ENCODE measurements around the gene CDH13. TPM values are rescaled to one million over a fixed set of nuclear protein-coding genes. Genes with fewer than 3 reads are reported as not detected.

Gene CDH13
- total and polyA plus RNA-seq, 2 donors (not counting 3 experiments of a cell fraction or from before 2014, with no cell fraction given): 96.6 to 124 TPM

- ChIA-PET CTCF (interaction anchor here (0.8 to 2.0 kb wide), 7 partner anchors 10 to 230 kb away, joined by 3 to 6 read pairs (median 3); no protein-coding TSS in a partner anchor), POLR2A (no interaction called here)
- no peaks in the 10 kb centered on the region for H3K36me3 ChIP-seq (ENCODE audit: control insufficient read depth in 2 of 2, extremely low read depth in 1 of 2, insufficient read depth in 2 of 2, low read length in 2 of 2)
- no peaks in the 10 kb centered on the region for H3K9me1 ChIP-seq (replicated peaks; ENCODE audit: control insufficient read depth, extremely low read depth, insufficient read depth, low read length)
- peak; percentile 76 for DNase-seq (ENCODE audit: low read depth, low spot score)
- intact Hi-C loops (cut with micrococcal nuclease) (no loop called here), dilution Hi-C loops (cut with MboI; ENCODE audit: extremely low pct_ligation_motif_present, low sequenced_read_pairs) (no loop called here)
- peak; percentile 52 for FAIRE-seq
- no peaks in the 10 kb centered on the region for H3K9me3 ChIP-seq (replicated peaks; ENCODE audit: control insufficient read depth, insufficient read depth, low read length)
- H3K4me3 ChIP-seq (replicated peaks in 1 of 3; ENCODE audit: insufficient read depth in 1 of 3, low read depth in 1 of 3, low read length in 3 of 3): peak overlapping the region in 1 of 3 experiments; percentile 31
- H4K20me1 ChIP-seq (replicated peaks; ENCODE audit: control insufficient read depth, extremely low read depth, insufficient read depth, low read length): no peaks in the 10 kb centered on the region
- H3K4me1 ChIP-seq (ENCODE audit: control insufficient read depth, extremely low read depth, insufficient read depth, low read length): peaks cover 42% of the 10 kb centered on the region
- no peaks in the 10 kb centered on the region for H3K27me3 ChIP-seq (ENCODE audit: control insufficient read depth in 2 of 2, insufficient read depth in 2 of 2, low read length in 2 of 2)
- H3K79me2 ChIP-seq (ENCODE audit: control insufficient read depth, insufficient read depth, low read length): no peaks in the 10 kb centered on the region
- TF ChIP-seq POLR2A (IDR thresholded peaks at IDR 0.05; ENCODE audit: low read depth, low read length) (no peak), GATA2 (IDR thresholded peaks at IDR 0.05; ENCODE audit: insufficient read depth, insufficient read length, low read depth, low read length) (no peak), FOS (IDR thresholded peaks at IDR 0.05; ENCODE audit: borderline replicate concordance, insufficient read depth, low read length) (no peak), CTCF (IDR thresholded peaks at IDR 0.05; ENCODE audit: extremely low read depth in 1 of 2, insufficient read depth in 1 of 2, low read depth in 1 of 2, low read length in 2 of 2) (no peak), POLR2AphosphoS5 (IDR thresholded peaks at IDR 0.05; ENCODE audit: insufficient read depth, low read depth, low read length) (no peak), JUN (IDR thresholded peaks at IDR 0.05; ENCODE audit: borderline replicate concordance, insufficient read depth, insufficient read length, low read depth) (no peak), MAX (IDR thresholded peaks at IDR 0.05; ENCODE audit: insufficient read depth, insufficient read length) (no peak), EZH2 (IDR thresholded peaks at IDR 0.05; ENCODE audit: borderline replicate concordance, low read depth, low read length, severe bottlenecking) (no peak), MYC (IDR thresholded peaks at IDR 0.05; ENCODE audit: low read depth, low read length) (no peak)
- peak overlapping the region; percentile 76 for H3K4me2 ChIP-seq (ENCODE audit: insufficient read depth, low read length)
- BruUV-seq (replicated peaks): no TSS peak
- peak overlapping the region; percentile 38 for H3K27ac ChIP-seq (ENCODE audit: insufficient read depth, low read depth, low read length)
- peak overlapping the region; percentile 33 for H2AFZ ChIP-seq (ENCODE audit: low read depth, low read length)
- H3K9ac ChIP-seq (replicated peaks; ENCODE audit: extremely low read depth, insufficient read depth, low read length): peak overlapping the region; percentile 53
Observed at GRCh38 chr16:82761858-82762257, 135.1 kb downstream of the CDH13 start.

Measured in endothelial cell of umbilical vein (primary cell).